ENCODE data around the gene MRPL36.

Gene MRPL36

GRCh38 chr5:1787472-1788047, 12.1 kb downstream of the MRPL36 start:
- TF ChIP-seq, protein P1, sequence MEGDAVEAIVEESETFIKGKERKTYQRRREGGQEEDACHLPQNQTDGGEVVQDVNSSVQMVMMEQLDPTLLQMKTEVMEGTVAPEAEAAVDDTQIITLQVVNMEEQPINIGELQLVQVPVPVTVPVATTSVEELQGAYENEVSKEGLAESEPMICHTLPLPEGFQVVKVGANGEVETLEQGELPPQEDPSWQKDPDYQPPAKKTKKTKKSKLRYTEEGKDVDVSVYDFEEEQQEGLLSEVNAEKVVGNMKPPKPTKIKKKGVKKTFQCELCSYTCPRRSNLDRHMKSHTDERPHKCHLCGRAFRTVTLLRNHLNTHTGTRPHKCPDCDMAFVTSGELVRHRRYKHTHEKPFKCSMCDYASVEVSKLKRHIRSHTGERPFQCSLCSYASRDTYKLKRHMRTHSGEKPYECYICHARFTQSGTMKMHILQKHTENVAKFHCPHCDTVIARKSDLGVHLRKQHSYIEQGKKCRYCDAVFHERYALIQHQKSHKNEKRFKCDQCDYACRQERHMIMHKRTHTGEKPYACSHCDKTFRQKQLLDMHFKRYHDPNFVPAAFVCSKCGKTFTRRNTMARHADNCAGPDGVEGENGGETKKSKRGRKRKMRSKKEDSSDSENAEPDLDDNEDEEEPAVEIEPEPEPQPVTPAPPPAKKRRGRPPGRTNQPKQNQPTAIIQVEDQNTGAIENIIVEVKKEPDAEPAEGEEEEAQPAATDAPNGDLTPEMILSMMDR (IDR thresholded peaks at IDR 0.05; ENCODE audit: low read depth, low read length): no peak

GRCh38 chr5:1786621-1787471, 12.8 kb downstream of the MRPL36 start:
- TF ChIP-seq, protein P1 (IDR thresholded peaks at IDR 0.05; ENCODE audit: low read depth, low read length): no peak
- H3K4me3 ChIP-seq (ENCODE audit: low read depth, low read length): no peak overlapping the region

More at GRCh38 chr5:1787472-1788047, 12.1 kb downstream of the MRPL36 start:
- H3K4me3 ChIP-seq (ENCODE audit: low read depth, low read length): no peak overlapping the region

GRCh38 chr5:1785984-1786383, 13.7 kb downstream of the MRPL36 start:
- H3K4me3 ChIP-seq (ENCODE audit: low read depth, low read length): no peak overlapping the region

GRCh38 chr5:1785062-1785461, 14.6 kb downstream of the MRPL36 start:
- TF ChIP-seq, protein P1 (IDR thresholded peaks at IDR 0.05; ENCODE audit: low read depth, low read length): no peak
- H3K4me3 ChIP-seq (ENCODE audit: low read depth, low read length): no peak overlapping the region

More at GRCh38 chr5:1785984-1786383, 13.7 kb downstream of the MRPL36 start:
- TF ChIP-seq, protein P1 (IDR thresholded peaks at IDR 0.05; ENCODE audit: low read depth, low read length): no peak

GRCh38 chr5:1784197-1785050, 15.2 kb downstream of the MRPL36 start:
- no peak overlapping the region for H3K4me3 ChIP-seq (ENCODE audit: low read depth, low read length)

GRCh38 chr5:1783216-1783554, 16.5 kb downstream of the MRPL36 start:
- TF ChIP-seq, protein P1 (IDR thresholded peaks at IDR 0.05; ENCODE audit: low read depth, low read length): no peak
- no peak overlapping the region for H3K4me3 ChIP-seq (ENCODE audit: low read depth, low read length)

More at GRCh38 chr5:1784197-1785050, 15.2 kb downstream of the MRPL36 start:
- TF ChIP-seq, protein P1 (IDR thresholded peaks at IDR 0.05; ENCODE audit: low read depth, low read length): no peak

Data from WI38 (cell line).